ENCODE measurements around the gene AGBL4. TPM values are rescaled to one million over a fixed set of nuclear protein-coding genes. Genes with fewer than 3 reads are reported as not detected.

AGBL4 gene
- total and polyA plus RNA-seq, 2 of the 13 experiments (the other 11 are each of a cell fraction or from before 2014, with no cell fraction given) = not detected

- no peak overlapping the region for H3K27ac ChIP-seq (ENCODE audit: extremely low read length, insufficient read depth, low read length)
- H3K79me2 ChIP-seq (ENCODE audit: insufficient read depth, low read length) = no peaks in the 10 kb centered on the region
- in situ Hi-C loops (cut with HindIII; ENCODE audit: extremely low pct_ligation_motif_present, low pct_unique_long_range_greater_than_20kb) = no loop called here
- peaks cover 91% of the 10 kb centered on the region for H3K9me3 ChIP-seq (ENCODE audit: low read length)
- intact Hi-C loops (cut with micrococcal nuclease; ENCODE audit: unreplicated experiment) = no loop called here
- TF ChIP-seq, protein P1, sequence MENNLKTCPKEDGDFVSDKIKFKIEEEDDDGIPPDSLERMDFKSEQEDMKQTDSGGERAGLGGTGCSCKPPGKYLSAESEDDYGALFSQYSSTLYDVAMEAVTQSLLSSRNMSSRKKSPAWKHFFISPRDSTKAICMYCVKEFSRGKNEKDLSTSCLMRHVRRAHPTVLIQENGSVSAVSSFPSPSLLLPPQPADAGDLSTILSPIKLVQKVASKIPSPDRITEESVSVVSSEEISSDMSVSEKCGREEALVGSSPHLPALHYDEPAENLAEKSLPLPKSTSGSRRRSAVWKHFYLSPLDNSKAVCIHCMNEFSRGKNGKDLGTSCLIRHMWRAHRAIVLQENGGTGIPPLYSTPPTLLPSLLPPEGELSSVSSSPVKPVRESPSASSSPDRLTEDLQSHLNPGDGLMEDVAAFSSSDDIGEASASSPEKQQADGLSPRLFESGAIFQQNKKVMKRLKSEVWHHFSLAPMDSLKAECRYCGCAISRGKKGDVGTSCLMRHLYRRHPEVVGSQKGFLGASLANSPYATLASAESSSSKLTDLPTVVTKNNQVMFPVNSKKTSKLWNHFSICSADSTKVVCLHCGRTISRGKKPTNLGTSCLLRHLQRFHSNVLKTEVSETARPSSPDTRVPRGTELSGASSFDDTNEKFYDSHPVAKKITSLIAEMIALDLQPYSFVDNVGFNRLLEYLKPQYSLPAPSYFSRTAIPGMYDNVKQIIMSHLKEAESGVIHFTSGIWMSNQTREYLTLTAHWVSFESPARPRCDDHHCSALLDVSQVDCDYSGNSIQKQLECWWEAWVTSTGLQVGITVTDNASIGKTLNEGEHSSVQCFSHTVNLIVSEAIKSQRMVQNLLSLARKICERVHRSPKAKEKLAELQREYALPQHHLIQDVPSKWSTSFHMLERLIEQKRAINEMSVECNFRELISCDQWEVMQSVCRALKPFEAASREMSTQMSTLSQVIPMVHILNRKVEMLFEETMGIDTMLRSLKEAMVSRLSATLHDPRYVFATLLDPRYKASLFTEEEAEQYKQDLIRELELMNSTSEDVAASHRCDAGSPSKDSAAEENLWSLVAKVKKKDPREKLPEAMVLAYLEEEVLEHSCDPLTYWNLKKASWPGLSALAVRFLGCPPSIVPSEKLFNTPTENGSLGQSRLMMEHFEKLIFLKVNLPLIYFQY (CRISPR knock-in tag; IDR thresholded peaks at IDR 0.05; ENCODE audit: borderline replicate concordance) = no peak
- TF ChIP-seq ZNF782 (CRISPR knock-in tag; IDR thresholded peaks at IDR 0.05; ENCODE audit: borderline replicate concordance) = no peak
- TF ChIP-seq KDM3A (CRISPR knock-in tag; IDR thresholded peaks at IDR 0.05; ENCODE audit: low read depth) = no peak
- no peak for TF ChIP-seq ZNF335 (CRISPR knock-in tag; IDR thresholded peaks at IDR 0.05)
- no peak for TF ChIP-seq ZNF558 (CRISPR knock-in tag; IDR thresholded peaks at IDR 0.05; ENCODE audit: borderline replicate concordance)
- TF ChIP-seq TFE3 (CRISPR knock-in tag; IDR thresholded peaks at IDR 0.05) = no peak
- TF ChIP-seq PHF21A (CRISPR knock-in tag; IDR thresholded peaks at IDR 0.05) = no peak
- no peak for TF ChIP-seq SIN3A (IDR thresholded peaks at IDR 0.05; ENCODE audit: borderline replicate concordance, low read depth, low read length)
- no peak for TF ChIP-seq JUN (CRISPR knock-in tag; IDR thresholded peaks at IDR 0.05)
- BruUV-seq (replicated peaks) = no TSS peak
- ChIA-PET POLR2A (no interaction called here), CTCF (ENCODE audit: low intra/inter-chr PET ratio, low total read pairs) (no interaction called here)
- no peak overlapping the region for H3K4me3 ChIP-seq (replicated peaks in 1 of 3; ENCODE audit: insufficient read depth in 1 of 3, low read depth in 2 of 3, low read length in 3 of 3)
- H4K20me1 ChIP-seq (ENCODE audit: insufficient read depth, low read length) = no peaks in the 10 kb centered on the region
- H3K36me3 ChIP-seq (replicated peaks in 1 of 2; ENCODE audit: control insufficient read depth in 1 of 2, insufficient read depth in 2 of 2, low read length in 2 of 2) = no peaks in the 10 kb centered on the region
- H3K4me1 ChIP-seq (ENCODE audit: insufficient read depth, low read length) = no peaks in the 10 kb centered on the region
- H2AFZ ChIP-seq (ENCODE audit: low read length) = no peak overlapping the region
- no peak for ATAC-seq
- H3K9ac ChIP-seq (ENCODE audit: insufficient read depth, low read depth, low read length) = no peak overlapping the region
- WGBS (ENCODE audit: low lambda C conversion rate) = 2% methylated on average over 4 of the region's 4 CpGs
- no peaks in the 10 kb centered on the region for H3K27me3 ChIP-seq (ENCODE audit: control insufficient read depth in 1 of 2, insufficient read depth in 2 of 2, low read length in 2 of 2)
- H3K4me2 ChIP-seq (ENCODE audit: low read depth, low read length) = no peak overlapping the region
- no peak for DNase-seq (ENCODE audit: low spot score)
- FAIRE-seq = no peak
These were observed 329.4 kb downstream of the AGBL4 start for GRCh38 chr1:49694251-49694827.
